ENCODE results near the gene TEX38.

TEX38 gene

DNA sequence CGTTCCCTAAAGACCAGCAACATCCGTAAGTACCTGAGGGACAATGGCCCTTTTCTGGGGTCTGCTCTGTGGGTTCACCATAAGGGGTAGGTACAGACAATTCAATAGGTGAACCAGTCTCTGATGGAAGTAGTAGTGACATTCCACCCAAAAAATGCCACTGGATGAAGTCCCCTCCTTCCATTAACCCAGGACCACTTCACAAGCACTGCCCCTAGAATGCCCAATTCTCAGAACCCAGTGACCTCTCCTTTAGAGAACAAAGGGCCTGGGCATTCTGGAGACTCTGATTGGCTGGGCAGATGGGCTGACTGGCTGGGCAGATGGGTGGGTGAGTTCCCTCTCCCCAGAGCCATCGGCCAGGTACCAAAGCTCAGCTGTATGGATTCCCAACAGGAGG, at the start of gene TEX38:
TEX38 (plus strand) TSS at position 301 of the 400 bp plus-strand sequence; CDS start at position 382, 81 bp downstream.
- TF ChIP-seq, protein P1, sequence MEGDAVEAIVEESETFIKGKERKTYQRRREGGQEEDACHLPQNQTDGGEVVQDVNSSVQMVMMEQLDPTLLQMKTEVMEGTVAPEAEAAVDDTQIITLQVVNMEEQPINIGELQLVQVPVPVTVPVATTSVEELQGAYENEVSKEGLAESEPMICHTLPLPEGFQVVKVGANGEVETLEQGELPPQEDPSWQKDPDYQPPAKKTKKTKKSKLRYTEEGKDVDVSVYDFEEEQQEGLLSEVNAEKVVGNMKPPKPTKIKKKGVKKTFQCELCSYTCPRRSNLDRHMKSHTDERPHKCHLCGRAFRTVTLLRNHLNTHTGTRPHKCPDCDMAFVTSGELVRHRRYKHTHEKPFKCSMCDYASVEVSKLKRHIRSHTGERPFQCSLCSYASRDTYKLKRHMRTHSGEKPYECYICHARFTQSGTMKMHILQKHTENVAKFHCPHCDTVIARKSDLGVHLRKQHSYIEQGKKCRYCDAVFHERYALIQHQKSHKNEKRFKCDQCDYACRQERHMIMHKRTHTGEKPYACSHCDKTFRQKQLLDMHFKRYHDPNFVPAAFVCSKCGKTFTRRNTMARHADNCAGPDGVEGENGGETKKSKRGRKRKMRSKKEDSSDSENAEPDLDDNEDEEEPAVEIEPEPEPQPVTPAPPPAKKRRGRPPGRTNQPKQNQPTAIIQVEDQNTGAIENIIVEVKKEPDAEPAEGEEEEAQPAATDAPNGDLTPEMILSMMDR (IDR thresholded peaks at IDR 0.05; ENCODE audit: insufficient read depth, low read length, missing control alignments), result no peak
- H3K4me3 ChIP-seq (ENCODE audit: low read depth, low read length), result no peak within 1 kb of the TSS
- ChIA-PET CTCF (no interaction called here), POLR2A (no interaction called here)
- no peak for DNase-seq (ENCODE audit: low read depth, low spot score)

DNA sequence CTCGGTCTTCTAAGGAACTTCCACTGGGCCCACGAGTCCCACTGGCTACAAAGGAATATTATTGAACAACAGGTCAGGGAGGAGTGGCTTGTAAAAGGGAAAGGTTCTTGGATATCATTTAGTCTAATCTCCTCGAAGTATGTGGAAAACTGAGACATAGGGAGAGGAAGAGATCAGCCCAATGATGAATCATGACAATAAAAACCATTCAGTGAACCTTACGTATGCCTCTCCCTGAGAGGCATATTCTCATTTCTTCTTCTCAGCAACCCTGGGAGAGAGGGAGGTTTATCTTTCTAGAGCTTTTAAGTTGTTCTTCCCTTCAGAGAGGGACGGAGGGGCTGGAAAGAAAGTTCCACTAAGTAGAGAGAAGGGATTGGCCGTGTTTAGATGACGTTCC, 49.7 kb upstream of the TEX38 start:
- CTCF ChIA-PET, result interaction anchor here (1.0 to 2.8 kb wide), 8 partner anchors 8 to 105 kb away, joined by 3 to 26 read pairs (median 3); no protein-coding TSS in a partner anchor
- POLR2A ChIA-PET, result interaction anchor here (1.0 kb wide), 1 partner anchor 18 kb away, joined by 3 read pairs; the partner anchor contains the start of gene MKNK1
- no peak overlapping the region for H3K4me3 ChIP-seq (ENCODE audit: low read depth, low read length)
- DNase-seq (ENCODE audit: low read depth, low spot score), result no peak
- TF ChIP-seq, protein P1 (IDR thresholded peaks at IDR 0.05; ENCODE audit: insufficient read depth, low read length, missing control alignments), result no peak

DNA sequence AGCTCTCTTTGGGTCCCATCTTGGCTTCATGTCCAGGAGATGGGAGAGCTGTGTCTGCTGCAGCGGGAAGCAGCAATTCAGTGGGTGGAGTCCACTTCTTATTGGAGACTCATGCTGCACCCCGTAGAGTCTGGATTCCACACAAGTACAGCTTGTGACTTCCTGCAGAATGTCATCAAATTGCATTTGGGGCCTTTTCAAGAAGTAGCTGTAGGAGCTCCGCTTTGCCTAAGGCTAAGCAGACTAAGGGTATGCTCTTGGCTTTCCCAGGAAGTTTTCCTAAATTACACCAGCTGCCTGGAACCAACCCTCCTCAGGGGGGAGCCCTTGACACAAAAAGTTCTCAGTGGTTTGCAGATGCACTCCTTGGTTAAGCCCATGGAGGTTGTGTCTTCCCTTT, 49.3 kb upstream of the TEX38 start:
- no peak for DNase-seq (ENCODE audit: low read depth, low spot score)
- ChIA-PET POLR2A (interaction anchor here (1.0 kb wide), 1 partner anchor 18 kb away, joined by 3 read pairs; the partner anchor contains the start of gene MKNK1), CTCF (interaction anchor here (1.0 to 2.8 kb wide), 9 partner anchors 8 to 105 kb away, joined by 3 to 26 read pairs (median 3); no protein-coding TSS in a partner anchor)
- no peak overlapping the region for H3K4me3 ChIP-seq (ENCODE audit: low read depth, low read length)
- TF ChIP-seq, protein P1 (IDR thresholded peaks at IDR 0.05; ENCODE audit: insufficient read depth, low read length, missing control alignments), result peak; percentile 47

DNA sequence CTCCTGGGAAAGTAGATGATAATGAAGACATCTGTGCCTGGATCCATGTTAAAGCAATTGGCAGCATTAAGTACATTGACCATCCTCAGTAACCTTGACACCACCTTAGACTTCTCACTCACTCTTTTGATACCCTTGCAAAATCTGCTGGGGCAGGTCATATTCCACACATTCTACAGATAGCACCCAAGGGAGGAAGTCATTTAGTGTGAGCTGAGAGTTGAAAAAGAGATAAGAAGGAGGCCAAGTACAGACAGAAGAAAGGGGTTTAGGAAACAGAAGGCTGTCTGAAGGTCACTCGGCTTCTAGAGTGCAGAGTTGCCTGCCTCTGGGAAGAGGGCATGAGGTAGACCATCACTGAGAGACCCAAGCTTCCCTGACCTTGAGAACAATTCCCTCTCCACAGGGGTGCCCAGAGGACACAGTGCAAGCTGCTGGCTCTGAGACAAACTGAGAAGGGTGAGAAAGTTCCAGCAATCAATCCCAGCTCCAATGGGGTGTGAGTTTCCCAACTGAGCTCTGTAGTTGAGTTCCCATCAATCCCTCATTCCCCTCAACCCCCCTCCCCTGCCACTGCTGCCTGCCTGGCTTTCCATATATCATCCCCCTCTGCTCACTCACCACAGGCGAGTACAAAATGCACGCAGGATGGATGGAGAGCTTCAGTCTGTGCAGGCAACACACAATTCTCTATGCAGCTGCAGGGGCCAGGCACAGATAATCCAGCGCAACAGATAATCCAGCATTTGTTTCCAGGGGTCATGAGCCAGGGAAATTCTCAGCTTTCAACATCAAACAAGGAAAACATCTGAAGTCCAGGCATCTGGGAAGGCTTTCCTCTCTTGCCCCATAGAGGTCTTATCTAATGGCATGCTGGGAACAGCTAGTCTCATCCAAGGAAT, 47.7 kb upstream of the TEX38 start:
- CTCF ChIA-PET, result interaction anchor here (1.3 to 2.8 kb wide), 3 partner anchors 11 to 101 kb away, joined by 4 to 26 read pairs (median 5); no protein-coding TSS in a partner anchor
- no peak for DNase-seq (ENCODE audit: low read depth, low spot score)
- no peak overlapping the region for H3K4me3 ChIP-seq (ENCODE audit: low read depth, low read length)
- TF ChIP-seq, protein P1 (IDR thresholded peaks at IDR 0.05; ENCODE audit: insufficient read depth, low read length, missing control alignments), result no peak
- POLR2A ChIA-PET, result interaction anchor here (0.6 kb wide), 1 partner anchor 15 kb away, joined by 3 read pairs; no protein-coding TSS in a partner anchor

DNA sequence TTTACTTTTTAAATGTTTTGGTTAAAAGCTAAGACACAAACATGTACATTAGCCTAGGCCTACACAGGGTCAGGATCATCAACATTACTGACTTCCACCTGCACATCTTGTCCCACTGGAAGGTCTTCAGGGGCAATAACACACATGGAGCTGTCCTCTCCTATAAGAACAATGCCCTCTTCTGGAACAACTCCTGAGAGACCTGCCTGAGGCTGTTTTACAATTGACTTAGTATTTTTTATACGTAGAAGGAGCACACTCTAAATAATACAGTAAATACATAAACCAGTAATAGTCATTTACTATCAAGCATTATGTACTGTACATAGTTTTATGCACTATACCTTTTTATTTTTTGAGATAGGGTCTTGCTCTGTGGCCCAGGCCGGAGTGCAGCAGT, 40.9 kb upstream of the TEX38 start:
- CTCF ChIA-PET, result interaction anchor here (0.7 to 2.8 kb wide), 5 partner anchors 9 to 94 kb away, joined by 3 to 9 read pairs (median 3); partner anchors contain the start of gene MOB3C
- POLR2A ChIA-PET, result no interaction called here

More for the DNA sequence above, 40.9 kb upstream of the TEX38 start:
- no peak overlapping the region for H3K4me3 ChIP-seq (ENCODE audit: low read depth, low read length)
- TF ChIP-seq, protein P1 (IDR thresholded peaks at IDR 0.05; ENCODE audit: insufficient read depth, low read length, missing control alignments), result no peak
- no peak for DNase-seq (ENCODE audit: low read depth, low spot score)
